Adrenal gland (tissue), 5 donors: ENCODE results near the gene DYSF.

Experiments
- POLR2A ChIP-seq, 2 donors: fragments of 450-650 bp; IDR thresholded peaks; one replicate each; pipeline ENCODE4 v1.6.1; 2017; ENCODE audit warnings: antibody characterized with exemption in 2 of 2, mild to moderate bottlenecking in 2 of 2, moderate library complexity in 1 of 2
- TF ChIP-seq, protein P1 (sequence below), 6 experiments: fragments of 450-650 bp in 4 of 6; fragments of 200-600 bp in 2 of 6; sonication (generic) in 1 of 6; IDR thresholded peaks; 1 replicate in 5 of 6; 2 replicates in 1 of 6; pipeline versions ENCODE4 v1.5.1 to v1.8.0; 2016 to 2021; ENCODE audit warnings: antibody characterized with exemption in 6 of 6, mild to moderate bottlenecking in 2 of 6, moderate library complexity in 1 of 6
- donor health status: DM: no; HTN: no; CAD: no.

DNA sequence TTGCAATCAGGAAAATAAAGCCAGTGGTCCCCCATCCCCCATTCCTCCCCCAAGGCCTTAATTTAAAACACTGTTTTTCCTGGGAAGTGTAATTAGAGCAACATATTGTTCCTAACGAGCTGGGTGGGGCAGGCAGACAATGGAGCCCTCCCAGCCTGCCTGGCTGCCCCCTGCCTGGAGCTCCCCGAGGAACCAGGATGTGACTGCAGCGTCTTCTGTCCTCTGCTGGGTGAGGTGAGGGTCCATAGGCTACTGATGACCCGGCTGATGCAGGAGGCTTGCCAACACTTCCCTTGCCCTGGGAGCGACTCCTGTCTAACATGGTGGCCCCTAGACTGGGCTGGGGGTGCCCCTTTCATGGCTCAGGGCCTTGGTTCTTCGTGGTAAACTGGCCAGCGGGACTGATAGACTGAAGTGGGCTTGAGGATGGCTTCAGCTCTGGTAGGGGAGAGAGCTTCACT is 152.4 kb downstream of the DYSF start:
- TF ChIP-seq, protein P1, sequence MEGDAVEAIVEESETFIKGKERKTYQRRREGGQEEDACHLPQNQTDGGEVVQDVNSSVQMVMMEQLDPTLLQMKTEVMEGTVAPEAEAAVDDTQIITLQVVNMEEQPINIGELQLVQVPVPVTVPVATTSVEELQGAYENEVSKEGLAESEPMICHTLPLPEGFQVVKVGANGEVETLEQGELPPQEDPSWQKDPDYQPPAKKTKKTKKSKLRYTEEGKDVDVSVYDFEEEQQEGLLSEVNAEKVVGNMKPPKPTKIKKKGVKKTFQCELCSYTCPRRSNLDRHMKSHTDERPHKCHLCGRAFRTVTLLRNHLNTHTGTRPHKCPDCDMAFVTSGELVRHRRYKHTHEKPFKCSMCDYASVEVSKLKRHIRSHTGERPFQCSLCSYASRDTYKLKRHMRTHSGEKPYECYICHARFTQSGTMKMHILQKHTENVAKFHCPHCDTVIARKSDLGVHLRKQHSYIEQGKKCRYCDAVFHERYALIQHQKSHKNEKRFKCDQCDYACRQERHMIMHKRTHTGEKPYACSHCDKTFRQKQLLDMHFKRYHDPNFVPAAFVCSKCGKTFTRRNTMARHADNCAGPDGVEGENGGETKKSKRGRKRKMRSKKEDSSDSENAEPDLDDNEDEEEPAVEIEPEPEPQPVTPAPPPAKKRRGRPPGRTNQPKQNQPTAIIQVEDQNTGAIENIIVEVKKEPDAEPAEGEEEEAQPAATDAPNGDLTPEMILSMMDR (IDR thresholded peaks at IDR 0.05), result no peak
- no peak for TF ChIP-seq POLR2A (IDR thresholded peaks at IDR 0.05)
